GM19351 (cell line): Measurements from ENCODE around the gene TMC8.
"Not testable (repeated sequence)": the region's sequence is repeated elsewhere in the genome, so short reads cannot be mapped to it uniquely, and the experiment has no call there.

Experiments
- ATAC-seq: cut with Tn5 transposase; IDR thresholded peaks from one replicate; pipeline ENCODE4 v1.9.1; 2021; ENCODE audit warnings: mild to moderate bottlenecking, moderate library complexity; ENCODE audit not compliant: unreplicated experiment

Gene TMC8

DNA sequence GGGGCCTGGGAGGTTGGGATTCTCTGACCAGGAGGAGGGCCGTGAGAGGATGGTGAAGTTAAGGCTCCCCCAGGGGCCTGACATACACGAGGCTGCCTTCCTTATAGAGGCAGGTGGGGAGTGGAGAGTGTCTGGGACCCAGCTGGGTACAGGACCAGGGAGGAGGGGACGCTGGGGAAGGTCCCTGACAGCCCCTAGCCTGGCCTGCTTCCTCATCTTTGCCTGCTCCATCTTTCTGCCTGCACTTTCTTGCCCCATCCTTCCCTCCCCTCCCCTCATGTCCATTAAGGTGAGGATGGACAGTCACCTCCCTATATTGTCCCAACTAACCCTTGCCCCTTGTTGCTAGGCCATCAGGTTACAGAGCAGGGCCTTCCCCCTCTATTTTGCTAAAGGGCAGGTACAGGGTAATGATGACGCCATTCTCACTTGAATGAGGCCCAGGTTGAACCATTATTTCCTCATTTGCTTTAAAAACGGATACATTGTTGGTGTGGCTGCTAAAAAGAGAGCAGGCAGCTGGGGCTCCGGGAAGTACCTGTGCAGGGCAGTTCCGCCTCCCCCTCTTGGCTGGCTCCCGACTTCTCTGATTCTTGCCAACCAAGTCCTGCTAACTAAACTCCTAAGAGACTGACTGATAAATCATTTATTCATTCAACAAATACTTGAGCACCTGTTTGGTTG is 16.9 kb downstream of the TMC8 start:
- ATAC-seq = peak; percentile 50

- ATAC-seq = no peak
Observed at GRCh38 chr17:78148286-78149016, 17.9 kb downstream of the TMC8 start.

- ATAC-seq = no peak
Observed at GRCh38 chr17:78151514-78152008, 21.0 kb downstream of the TMC8 start.

GRCh38 chr17:78154903-78155811 is 24.6 kb downstream of the TMC8 start:
- ATAC-seq = peak; percentile 55

- no peak for ATAC-seq
Observed at GRCh38 chr17:78159575-78160158, 29.1 kb downstream of the TMC8 start.

GRCh38 chr17:78163881-78164747 is 33.5 kb downstream of the TMC8 start:
- no peak for ATAC-seq

- no peak for ATAC-seq
Observed at GRCh38 chr17:78164748-78165607, 34.4 kb downstream of the TMC8 start.

- no peak for ATAC-seq
Observed at GRCh38 chr17:78166416-78166815, 35.8 kb downstream of the TMC8 start.

DNA sequence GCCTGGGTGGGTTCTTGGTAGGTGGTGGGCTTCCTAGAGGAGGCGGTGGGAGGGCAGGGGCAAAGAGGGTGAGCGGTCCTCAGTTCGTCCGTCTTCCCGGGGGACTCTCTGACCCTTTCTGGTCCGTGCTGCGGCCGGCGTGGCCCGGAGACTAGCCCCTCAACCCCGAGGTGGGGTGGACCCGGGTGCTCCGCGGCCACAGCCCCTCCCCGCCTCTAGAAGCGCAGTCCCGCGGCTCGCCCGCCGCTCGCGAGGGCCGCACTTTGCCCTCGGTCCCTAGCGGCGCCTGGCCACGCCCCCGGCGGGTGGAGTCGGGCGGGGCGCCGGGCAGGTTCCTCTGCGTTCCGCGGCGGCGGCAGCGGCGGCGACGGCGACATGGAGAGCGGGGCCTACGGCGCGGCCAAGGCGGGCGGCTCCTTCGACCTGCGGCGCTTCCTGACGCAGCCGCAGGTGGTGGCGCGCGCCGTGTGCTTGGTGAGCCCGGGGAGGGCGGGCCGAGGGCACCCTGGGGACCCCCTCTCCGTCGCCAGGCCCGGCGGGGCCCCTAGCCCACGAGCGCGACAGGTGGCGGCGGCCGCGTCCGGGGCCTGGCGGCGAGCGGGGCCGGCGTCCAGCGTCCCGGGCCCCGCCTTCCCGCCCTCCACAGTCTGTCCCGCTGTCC is 37.8 kb downstream of the TMC8 start, which contains the start of gene SYNGR2:
Gene SYNGR2, plus strand, starts transcription at position 340 of the 661 bp plus-strand sequence. Its CDS starts 36 bp downstream, at position 376.
- peak; percentile 62 for ATAC-seq

DNA sequence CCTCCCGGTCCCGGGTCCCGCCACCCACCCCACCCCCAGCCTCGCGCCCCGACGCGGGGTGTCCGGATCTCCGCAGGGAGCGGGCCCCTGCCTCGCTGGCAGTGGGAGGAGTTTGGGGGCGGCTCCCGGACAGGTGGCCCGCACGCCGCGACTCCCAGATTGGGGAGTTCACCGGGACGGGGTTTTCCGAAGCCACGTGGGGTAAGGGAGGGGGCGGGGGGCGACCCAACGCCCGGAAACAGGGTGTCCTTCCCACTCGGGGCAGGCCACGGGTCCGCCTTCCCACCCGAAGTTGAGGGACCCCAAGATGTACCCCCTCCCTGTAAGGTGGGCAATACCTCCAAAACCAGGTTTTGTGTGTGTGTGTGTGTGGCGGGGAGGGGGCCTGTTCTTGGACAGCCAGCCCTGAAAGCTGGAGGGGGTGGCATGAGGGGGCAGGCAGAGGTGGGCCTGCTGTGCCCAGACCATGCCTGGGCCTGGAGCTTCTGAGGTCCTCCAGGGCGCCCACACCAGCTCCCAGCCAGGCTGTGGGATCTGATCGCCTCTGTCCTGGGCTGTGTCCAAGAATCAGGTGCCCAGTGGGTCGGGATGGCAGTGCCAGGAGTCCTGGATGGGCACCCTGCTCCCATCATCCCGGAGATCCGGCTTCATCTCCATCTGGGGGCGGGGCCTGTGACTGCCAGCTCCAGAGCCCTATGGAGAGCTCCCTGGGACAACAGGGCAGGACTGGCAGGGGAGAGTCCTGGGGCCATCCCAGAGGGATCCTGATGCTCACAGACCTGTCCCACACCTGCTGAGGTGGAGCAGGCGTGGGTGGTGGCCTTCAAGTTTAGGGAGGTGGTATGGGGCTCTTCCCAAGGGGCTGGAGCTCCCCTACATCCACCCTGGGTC is 38.6 kb downstream of the TMC8 start:
- peak; percentile 22 for ATAC-seq

GRCh38 chr17:78170692-78171590 is 40.4 kb downstream of the TMC8 start:
- ATAC-seq = no peak

DNA sequence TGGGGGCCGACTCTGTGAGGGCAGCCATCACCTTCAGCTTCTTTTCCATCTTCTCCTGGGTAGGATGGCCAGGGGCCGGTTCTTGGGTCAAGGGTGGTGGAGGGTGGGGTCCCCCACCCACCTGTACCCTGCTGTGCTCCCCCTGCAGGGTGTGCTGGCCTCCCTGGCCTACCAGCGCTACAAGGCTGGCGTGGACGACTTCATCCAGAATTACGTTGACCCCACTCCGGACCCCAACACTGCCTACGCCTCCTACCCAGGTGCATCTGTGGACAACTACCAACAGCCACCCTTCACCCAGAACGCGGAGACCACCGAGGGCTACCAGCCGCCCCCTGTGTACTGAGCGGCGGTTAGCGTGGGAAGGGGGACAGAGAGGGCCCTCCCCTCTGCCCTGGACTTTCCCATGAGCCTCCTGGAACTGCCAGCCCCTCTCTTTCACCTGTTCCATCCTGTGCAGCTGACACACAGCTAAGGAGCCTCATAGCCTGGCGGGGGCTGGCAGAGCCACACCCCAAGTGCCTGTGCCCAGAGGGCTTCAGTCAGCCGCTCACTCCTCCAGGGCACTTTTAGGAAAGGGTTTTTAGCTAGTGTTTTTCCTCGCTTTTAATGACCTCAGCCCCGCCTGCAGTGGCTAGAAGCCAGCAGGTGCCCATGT is 41.1 kb downstream of the TMC8 start:
- ATAC-seq = not testable (repeated sequence)

GRCh38 chr17:78172249-78173051 is 41.9 kb downstream of the TMC8 start:
- no peak for ATAC-seq

GRCh38 chr17:78173097-78173715 is 42.6 kb downstream of the TMC8 start:
- ATAC-seq = peak; percentile 51
